HCT116 (cell line): ENCODE data around the gene DDX6. TPM values are rescaled to one million over a fixed set of nuclear protein-coding genes. Genes with fewer than 3 reads are reported as not detected.

Experiments
- ATAC-seq: fragments of 200-7000 bp; cut with Tn5 transposase; 2 replicates; pipeline ENCODE4 v1.9.1; 2020; ENCODE audit warnings: mild to moderate bottlenecking, moderate library complexity
- BruUV-seq: library from RNA; stranded (reverse); fragments of 400-500 nt; replicated peaks from 2 replicates; lab custom pipeline; 2021; lab: Mats Ljungman, UMichigan
- CTCF ChIA-PET: fragments of 300-600 bp; sonication (Branson Sonifier 250); formaldehyde crosslinking; loops from one replicate; lab custom pipeline; 2021; ENCODE audit warnings: antibody characterized with exemption; lab: Charles Lee
- POLR2A ChIA-PET: fragments of 300-600, 350-600 bp; sonication (Branson Sonifier 250); formaldehyde crosslinking; loops from one replicate; lab custom pipeline; 2021; ENCODE audit warnings: antibody characterized with exemption; lab: Charles Lee
- RAD21 ChIA-PET, 2 experiments: fragments of 300-600 bp; sonication (Branson Sonifier 250); formaldehyde crosslinking; loops; one replicate each; lab custom pipeline; 2023; ENCODE audit warnings: low total read pairs in 2 of 2; ENCODE audit not compliant: uncharacterized antibody in 2 of 2, unreplicated experiment in 2 of 2, low non-redundant PET in 1 of 2; lab: Charles Lee
- DNase-seq: peaks from one replicate; pipeline ENCODE4 v3.0.0-alpha.2; 2010; ENCODE audit warnings: low read depth, low spot score
- H2AFZ ChIP-seq: fragments of 200-600 bp; shearing (Covaris generic), sonication (generic); 2 replicates; pipeline ENCODE4 v1.6.1; 2017; ENCODE audit warnings: low read depth, mixed run types, mixed read lengths, antibody characterized with exemption, low read length; ENCODE audit not compliant: poor library complexity, severe bottlenecking
- H3K27ac ChIP-seq: 2 replicates; pipeline ENCODE4 v1.5.1; 2012; ENCODE audit warnings: low read depth, low read length
- H3K27me3 ChIP-seq: fragments of 200-600 bp; sonication (generic); 2 replicates; pipeline ENCODE4 v1.6.1; 2016; ENCODE audit warnings: mixed run types, low read length, mixed read lengths; ENCODE audit not compliant: insufficient read depth
- H3K36me3 ChIP-seq, 2 experiments: fragments of 200-500 bp in 1 of 2; fragments of 200-600 bp in 1 of 2; sonication (Bioruptor generic) in 1 of 2; sonication (generic) in 1 of 2; 2 replicates each; pipeline versions ENCODE4 v1.5.1 to v1.6.1; 2014 to 2016; ENCODE audit warnings: low read length in 2 of 2, inconsistent platforms in 1 of 2, mixed read lengths in 1 of 2, mixed run types in 1 of 2; ENCODE audit not compliant: insufficient read depth in 2 of 2, control insufficient read depth in 1 of 2
- H3K4me1 ChIP-seq, 2 experiments: fragments of 200-600 bp in 1 of 2; sonication (generic) in 1 of 2; 2 replicates each; pipeline versions ENCODE4 v1.5.1 to v1.6.1; 2012 to 2017; ENCODE audit warnings: low read length in 2 of 2, inconsistent platforms in 1 of 2, mild to moderate bottlenecking in 1 of 2, mixed read lengths in 1 of 2, mixed run types in 1 of 2, moderate library complexity in 1 of 2; ENCODE audit not compliant: insufficient read depth in 2 of 2, control insufficient read depth in 1 of 2
- H3K4me2 ChIP-seq: fragments of 200-600 bp; sonication (generic); 2 replicates; pipeline ENCODE4 v1.6.1; 2017; ENCODE audit warnings: mixed run types, low read length, mixed read lengths
- H3K4me3 ChIP-seq, 2 experiments: fragments of 200-600 bp in 1 of 2; sonication (generic) in 1 of 2; replicated peaks in 1 of 2; 2 replicates each; pipeline ENCODE4 v1.5.1; 2011 to 2016; ENCODE audit warnings: low read length in 2 of 2, control low read depth in 1 of 2, low read depth in 1 of 2, mild to moderate bottlenecking in 1 of 2, mixed read lengths in 1 of 2, mixed run types in 1 of 2
- H3K79me2 ChIP-seq: fragments of 200-600 bp; sonication (generic); 2 replicates; pipeline ENCODE4 v1.6.1; 2017; ENCODE audit warnings: mild to moderate bottlenecking, mixed run types, low read length, moderate library complexity, mixed read lengths; ENCODE audit not compliant: insufficient read depth
- H3K9ac ChIP-seq: fragments of 200-600 bp; sonication (generic); 2 replicates; pipeline ENCODE4 v1.6.1; 2016; ENCODE audit warnings: low read length, mixed read lengths
- H3K9me2 ChIP-seq: fragments of 200-600 bp; sonication (generic), shearing (Covaris generic); 2 replicates; pipeline ENCODE4 v1.6.1; 2017; ENCODE audit warnings: mixed run types, mild to moderate bottlenecking, moderate library complexity; ENCODE audit not compliant: insufficient read depth
- H3K9me3 ChIP-seq, 2 experiments: fragments of 200-500 bp in 1 of 2; fragments of 200-600 bp in 1 of 2; sonication (Bioruptor generic) in 1 of 2; sonication (generic) in 1 of 2; 2 replicates each; pipeline ENCODE4 v1.6.1; 2014 to 2017; ENCODE audit warnings: low read length in 2 of 2, mixed read lengths in 2 of 2, inconsistent platforms in 1 of 2, low read depth in 1 of 2, mild to moderate bottlenecking in 1 of 2, mixed run types in 1 of 2, moderate library complexity in 1 of 2; ENCODE audit not compliant: control insufficient read depth in 1 of 2, insufficient read depth in 1 of 2
- H4K20me1 ChIP-seq: fragments of 200-600 bp; sonication (generic), shearing (Covaris generic); 2 replicates; pipeline ENCODE4 v1.6.1; 2017; ENCODE audit warnings: mixed run types, mild to moderate bottlenecking, moderate library complexity; ENCODE audit not compliant: insufficient read depth
- CBX3 ChIP-seq: IDR thresholded peaks from 2 replicates; pipeline ENCODE4 v1.6.1; 2012; ENCODE audit warnings: low read depth
- CEBPB ChIP-seq: IDR thresholded peaks from 2 replicates; pipeline ENCODE4 v1.6.1; 2012; ENCODE audit warnings: low read depth
- CTCF ChIP-seq, 3 experiments: fragments of 200-600 bp in 1 of 3; sonication (generic) in 1 of 3; IDR thresholded peaks in 2 of 3; conservative IDR thresholded peaks in 1 of 3; 2 replicates each; pipeline ENCODE4 v1.5.1; 2012 to 2017; ENCODE audit warnings: low read depth in 2 of 3, low read length in 2 of 3, antibody characterized with exemption in 1 of 3, borderline replicate concordance in 1 of 3, control low read depth in 1 of 3, mild to moderate bottlenecking in 1 of 3, mixed read lengths in 1 of 3, mixed run types in 1 of 3, moderate library complexity in 1 of 3; ENCODE audit not compliant: insufficient read depth in 1 of 3
- EGR1 ChIP-seq: IDR thresholded peaks from 2 replicates; pipeline ENCODE4 v1.6.1; 2012; ENCODE audit warnings: low read depth
- ELF1 ChIP-seq: IDR thresholded peaks from 2 replicates; pipeline ENCODE4 v1.6.1; 2012; ENCODE audit warnings: low read depth, borderline replicate concordance
- MAX ChIP-seq: IDR thresholded peaks from 2 replicates; pipeline ENCODE4 v1.6.1; 2012
- POLR2A ChIP-seq: IDR thresholded peaks from 2 replicates; pipeline ENCODE4 v1.7.0; 2011; ENCODE audit warnings: borderline replicate concordance; ENCODE audit not compliant: insufficient read depth, insufficient read length; ENCODE audit errors: extremely low read depth
- POLR2AphosphoS5 ChIP-seq: IDR thresholded peaks from 2 replicates; pipeline ENCODE4 v1.6.1; 2011; ENCODE audit warnings: mild to moderate bottlenecking, low read depth, low read length, moderate library complexity
- RAD21 ChIP-seq: IDR thresholded peaks from 2 replicates; pipeline ENCODE4 v1.6.1; 2012; ENCODE audit warnings: low read depth, mild to moderate bottlenecking
- REST ChIP-seq: IDR thresholded peaks from 2 replicates; pipeline ENCODE4 v1.6.1; 2012; ENCODE audit warnings: low read depth
- SP1 ChIP-seq: IDR thresholded peaks from 2 replicates; pipeline ENCODE4 v1.6.1; 2012; ENCODE audit warnings: low read depth
- ZFX ChIP-seq: fragments of 450-650 bp; IDR thresholded peaks from 2 replicates; pipeline ENCODE4 v1.6.1; 2017
- intact Hi-C: fragments of 100-400 bp; cut with micrococcal nuclease; formaldehyde crosslinking; loops from 2 replicates; pipeline ENCODE4 v1.10.0; 2022
- total RNA-seq: library from RNA; stranded (reverse); gene quantifications from one replicate; pipeline ENCODE4 v1.2.1, GENCODE V29; 2021; ENCODE audit not compliant: unreplicated experiment

Gene DDX6
- total RNA-seq, 1 experiment from 2014 or later: 150 TPM

GRCh38 chr11:118790357-118791110 lies 430 bp downstream of the DDX6 start (continued):
- TF ChIP-seq REST (no peak), ZFX (peak; percentile 97)

GRCh38 chr11:118789501-118790356 lies 1.2 kb downstream of the DDX6 start:
- H3K4me3 ChIP-seq: peak overlapping the region; percentile 96 to 99
- H4K20me1 ChIP-seq: peaks cover 9% of the 10 kb centered on the region; the same call in 1 of the 2 replicates
- no peaks in the 10 kb centered on the region for H3K27me3 ChIP-seq
- no peak for ATAC-seq
- no peaks in the 10 kb centered on the region for H3K9me3 ChIP-seq
- H3K79me2 ChIP-seq: peaks cover 73% of the 10 kb centered on the region
- peak overlapping the region; percentile 80 for H3K4me2 ChIP-seq
- H3K9me2 ChIP-seq: no peaks in the 10 kb centered on the region
- H3K9ac ChIP-seq: peak overlapping the region; percentile 100
- intact Hi-C loops: loop anchor here (1.0 to 5.0 kb wide), 3 partner anchors 99 to 139 kb away; no protein-coding TSS in a partner anchor
- ChIA-PET POLR2A (interaction anchor here (1.0 to 3.8 kb wide), 5 partner anchors 12 to 136 kb away, joined by 4 to 15 read pairs (median 5); partner anchors contain the start of gene BCL9L), RAD21 (interaction anchor here in 1 of 2 experiments (0.6 kb wide), 1 partner anchor 105 kb away, joined by 3 read pairs; no protein-coding TSS in a partner anchor), CTCF (interaction anchor here (1.0 kb wide), 1 partner anchor 100 kb away, joined by 4 read pairs; no protein-coding TSS in a partner anchor)
- peaks cover 3 to 14% of the 10 kb centered on the region in 2 experiments; a peak in 3 of 4 replicates for H3K36me3 ChIP-seq
- no peak overlapping the region for H2AFZ ChIP-seq
- peak overlapping the region; percentile 96 for H3K27ac ChIP-seq
- BruUV-seq: TSS peak; percentile 34
- DNase-seq: no peak
- H3K4me1 ChIP-seq: peaks cover 14 to 49% of the 10 kb centered on the region in 2 experiments
- no peak for TF ChIP-seq SP1
- TF ChIP-seq ELF1: no peak
- no peak for TF ChIP-seq EGR1
- TF ChIP-seq RAD21: no peak
- no peak for TF ChIP-seq REST
- no peak for TF ChIP-seq CEBPB
- TF ChIP-seq POLR2AphosphoS5: no peak
- no peak for TF ChIP-seq MAX
- no peak for TF ChIP-seq CTCF (IDR thresholded peaks at IDR 0.05 in 2 of 3, conservative IDR thresholded peaks at IDR 0.05 in 1 of 3; ENCODE audit: borderline replicate concordance in 1 of 3, insufficient read depth in 1 of 3, low read depth in 2 of 3, low read length in 2 of 3)
- no peak for TF ChIP-seq POLR2A
- TF ChIP-seq ZFX: no peak
- TF ChIP-seq CBX3: no peak
